WTC11 (cell line): ENCODE data around the gene POLD4. TPM values are rescaled to one million over a fixed set of nuclear protein-coding genes. Genes with fewer than 3 reads are reported as not detected.

Experiments used
- ATAC-seq: fragments of 200-7000 bp; cut with Tn5 transposase; 2 replicates; pipeline ENCODE4 v1.10.0; 2021; ENCODE audit warnings: mild to moderate bottlenecking, moderate library complexity
- CTCF ChIA-PET: fragments of 300-600 bp; sonication (Branson Sonifier 250); formaldehyde crosslinking; loops from one replicate; lab custom pipeline; 2021; ENCODE audit warnings: antibody characterized with exemption; lab: Charles Lee
- POLR2A ChIA-PET: fragments of 350-600 bp; sonication (Branson Sonifier 250); formaldehyde crosslinking; loops from one replicate; lab custom pipeline; 2021; ENCODE audit warnings: antibody characterized with exemption; lab: Charles Lee
- DNase-seq: peaks from one replicate; pipeline ENCODE4 v3.0.0; 2021; ENCODE audit warnings: low spot score
- H3K27ac Mint-ChIP-seq: 2 replicates; pipeline ENCODE4 v1.8.0; 2021; ENCODE audit warnings: mixed read lengths
- H3K27me3 Mint-ChIP-seq: 2 replicates; pipeline ENCODE4 v1.8.0; 2021; ENCODE audit warnings: low read depth, mild to moderate bottlenecking, moderate library complexity, mixed read lengths
- H3K36me3 Mint-ChIP-seq: 2 replicates; pipeline ENCODE4 v1.8.0; 2021; ENCODE audit warnings: mixed read lengths
- H3K4me1 Mint-ChIP-seq: 2 replicates; pipeline ENCODE4 v1.8.0; 2022; ENCODE audit warnings: mixed read lengths
- H3K4me3 Mint-ChIP-seq: 2 replicates; pipeline ENCODE4 v1.8.0; 2021; ENCODE audit warnings: mild to moderate bottlenecking, moderate library complexity, mixed read lengths
- H3K9me3 Mint-ChIP-seq: 2 replicates; pipeline ENCODE4 v1.8.0; 2021; ENCODE audit warnings: mixed read lengths
- CBFB ChIP-seq: sonication (generic); formaldehyde crosslinking; IDR thresholded peaks from 2 replicates; pipeline ENCODE4 v1.8.1; 2022; ENCODE audit warnings: mild to moderate bottlenecking, low read depth, missing genetic modification reagents
- CREB1 ChIP-seq: sonication (generic); formaldehyde crosslinking; IDR thresholded peaks from 2 replicates; pipeline ENCODE4 v1.8.0; 2023; ENCODE audit warnings: mild to moderate bottlenecking, missing genetic modification reagents
- EMX1 ChIP-seq: fragments of 250-450 bp; sonication (Bioruptor Pico); IDR thresholded peaks from 2 replicates; pipeline ENCODE4 v1.8.0; 2021; ENCODE audit warnings: mild to moderate bottlenecking
- ESRRA ChIP-seq: sonication (generic); formaldehyde crosslinking; IDR thresholded peaks from 2 replicates; pipeline ENCODE4 v1.8.1; 2022; ENCODE audit warnings: mild to moderate bottlenecking, missing genetic modification reagents, borderline replicate concordance
- FOXK1 ChIP-seq: sonication (generic); formaldehyde crosslinking; IDR thresholded peaks from 2 replicates; pipeline ENCODE4 v1.8.0; 2022; ENCODE audit warnings: mild to moderate bottlenecking, moderate library complexity, missing genetic modification reagents
- GABPB1 ChIP-seq: sonication (generic); formaldehyde crosslinking; IDR thresholded peaks from 2 replicates; pipeline ENCODE4 v1.8.1; 2023; ENCODE audit warnings: mild to moderate bottlenecking, missing genetic modification reagents
- IRF2 ChIP-seq: sonication (generic); formaldehyde crosslinking; IDR thresholded peaks from 2 replicates; pipeline ENCODE4 v1.8.0; 2022; ENCODE audit warnings: low read depth, missing genetic modification reagents, borderline replicate concordance
- MXD4 ChIP-seq: fragments of 250-450 bp; sonication (Bioruptor Pico); IDR thresholded peaks from 2 replicates; pipeline ENCODE4 v1.8.0; 2021; ENCODE audit warnings: mild to moderate bottlenecking, moderate library complexity, borderline replicate concordance
- NR2C2 ChIP-seq: sonication (generic); formaldehyde crosslinking; IDR thresholded peaks from 2 replicates; pipeline ENCODE4 v1.8.0; 2022; ENCODE audit warnings: mild to moderate bottlenecking, missing genetic modification reagents
- PRRX2 ChIP-seq: fragments of 250-450 bp; sonication (Bioruptor Pico); IDR thresholded peaks from 2 replicates; pipeline ENCODE4 v1.8.0; 2021; ENCODE audit warnings: mild to moderate bottlenecking
- RORB ChIP-seq: fragments of 250-450 bp; sonication (Bioruptor Pico); IDR thresholded peaks from 2 replicates; pipeline ENCODE4 v1.9.0; 2021; ENCODE audit warnings: mild to moderate bottlenecking
- ZNF138 ChIP-seq: sonication (generic); formaldehyde crosslinking; conservative IDR thresholded peaks from 2 replicates; pipeline ENCODE4 v1.8.1; 2022; ENCODE audit warnings: mild to moderate bottlenecking, moderate library complexity, missing genetic modification reagents
- ZNF263 ChIP-seq: sonication (generic); formaldehyde crosslinking; IDR thresholded peaks from 2 replicates; pipeline ENCODE4 v1.8.1; 2022; ENCODE audit warnings: low read depth, mild to moderate bottlenecking, moderate library complexity, missing genetic modification reagents
- ZNF317 ChIP-seq: sonication (generic); formaldehyde crosslinking; IDR thresholded peaks from 2 replicates; pipeline ENCODE4 v1.8.1; 2023; ENCODE audit warnings: low read depth, mild to moderate bottlenecking, moderate library complexity, missing genetic modification reagents, borderline replicate concordance
- ZNF416 ChIP-seq: fragments of 250-450 bp; sonication (Bioruptor Pico); IDR thresholded peaks from 2 replicates; pipeline ENCODE4 v1.9.0; 2021; ENCODE audit warnings: mild to moderate bottlenecking, inconsistent platforms
- total RNA-seq: library from RNA; stranded (reverse); gene quantifications from 3 replicates; pipeline ENCODE4 v1.2.3, GENCODE V29; 2021
- TF ChIP-seq, protein P1 (sequence below): sonication (generic); formaldehyde crosslinking; IDR thresholded peaks from 2 replicates; pipeline ENCODE4 v1.8.1; 2023; ENCODE audit warnings: mild to moderate bottlenecking, missing genetic modification reagents
- TF ChIP-seq, protein P2 (sequence below): sonication (generic); formaldehyde crosslinking; IDR thresholded peaks from 2 replicates; pipeline ENCODE4 v1.8.0; 2023; ENCODE audit warnings: mild to moderate bottlenecking, missing genetic modification reagents
- TF ChIP-seq, protein P3 (sequence below): fragments of 250-450 bp; sonication (Bioruptor Pico); conservative IDR thresholded peaks from 2 replicates; pipeline ENCODE4 v1.9.0; 2021; ENCODE audit warnings: mild to moderate bottlenecking
- TF ChIP-seq, protein P4 (sequence below): sonication (generic); formaldehyde crosslinking; IDR thresholded peaks from 2 replicates; pipeline ENCODE4 v1.8.1; 2022; ENCODE audit warnings: mild to moderate bottlenecking, missing genetic modification reagents, moderate library complexity, borderline replicate concordance
- TF ChIP-seq, protein P5 (sequence below): sonication (generic); formaldehyde crosslinking; conservative IDR thresholded peaks from 2 replicates; pipeline ENCODE4 v1.8.1; 2023; ENCODE audit warnings: mild to moderate bottlenecking, low read depth, missing genetic modification reagents, moderate library complexity
- TF ChIP-seq, protein P6 (sequence below): sonication (generic); formaldehyde crosslinking; IDR thresholded peaks from 2 replicates; pipeline ENCODE4 v1.8.1; 2023; ENCODE audit warnings: mild to moderate bottlenecking, missing genetic modification reagents, moderate library complexity

The POLD4 gene
- total RNA-seq, 1 experiment from 2014 or later, result 30.3 TPM

DNA sequence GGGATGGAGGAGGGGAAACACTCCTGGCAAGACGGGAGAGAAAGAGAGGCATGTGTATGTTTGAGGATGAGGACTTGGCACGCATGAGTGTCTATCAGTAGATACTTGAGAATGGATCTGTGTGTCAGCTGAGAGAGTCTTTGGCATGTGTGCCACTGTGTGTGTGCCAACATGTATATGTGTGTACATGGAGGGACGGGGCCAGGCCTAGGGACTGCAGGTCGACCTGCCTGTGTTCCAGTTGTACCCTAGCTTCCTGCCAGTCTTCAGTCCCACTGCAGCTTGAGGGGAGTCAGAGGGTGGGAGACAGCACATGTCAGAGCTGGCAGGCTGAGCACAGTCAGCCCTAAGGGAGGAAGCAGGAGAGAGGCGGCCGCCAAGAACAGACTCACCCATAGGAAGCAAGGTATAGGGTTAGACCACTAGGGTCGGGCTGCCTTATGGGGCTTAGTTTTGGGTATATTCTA, 14.4 kb upstream of the POLD4 start:
- H3K27me3 Mint-ChIP-seq, result peaks cover 74% of the 10 kb centered on the region
- TF ChIP-seq, protein P1, sequence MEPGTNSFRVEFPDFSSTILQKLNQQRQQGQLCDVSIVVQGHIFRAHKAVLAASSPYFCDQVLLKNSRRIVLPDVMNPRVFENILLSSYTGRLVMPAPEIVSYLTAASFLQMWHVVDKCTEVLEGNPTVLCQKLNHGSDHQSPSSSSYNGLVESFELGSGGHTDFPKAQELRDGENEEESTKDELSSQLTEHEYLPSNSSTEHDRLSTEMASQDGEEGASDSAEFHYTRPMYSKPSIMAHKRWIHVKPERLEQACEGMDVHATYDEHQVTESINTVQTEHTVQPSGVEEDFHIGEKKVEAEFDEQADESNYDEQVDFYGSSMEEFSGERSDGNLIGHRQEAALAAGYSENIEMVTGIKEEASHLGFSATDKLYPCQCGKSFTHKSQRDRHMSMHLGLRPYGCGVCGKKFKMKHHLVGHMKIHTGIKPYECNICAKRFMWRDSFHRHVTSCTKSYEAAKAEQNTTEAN (CRISPR knock-in tag), result no peak
- TF ChIP-seq, protein P2, sequence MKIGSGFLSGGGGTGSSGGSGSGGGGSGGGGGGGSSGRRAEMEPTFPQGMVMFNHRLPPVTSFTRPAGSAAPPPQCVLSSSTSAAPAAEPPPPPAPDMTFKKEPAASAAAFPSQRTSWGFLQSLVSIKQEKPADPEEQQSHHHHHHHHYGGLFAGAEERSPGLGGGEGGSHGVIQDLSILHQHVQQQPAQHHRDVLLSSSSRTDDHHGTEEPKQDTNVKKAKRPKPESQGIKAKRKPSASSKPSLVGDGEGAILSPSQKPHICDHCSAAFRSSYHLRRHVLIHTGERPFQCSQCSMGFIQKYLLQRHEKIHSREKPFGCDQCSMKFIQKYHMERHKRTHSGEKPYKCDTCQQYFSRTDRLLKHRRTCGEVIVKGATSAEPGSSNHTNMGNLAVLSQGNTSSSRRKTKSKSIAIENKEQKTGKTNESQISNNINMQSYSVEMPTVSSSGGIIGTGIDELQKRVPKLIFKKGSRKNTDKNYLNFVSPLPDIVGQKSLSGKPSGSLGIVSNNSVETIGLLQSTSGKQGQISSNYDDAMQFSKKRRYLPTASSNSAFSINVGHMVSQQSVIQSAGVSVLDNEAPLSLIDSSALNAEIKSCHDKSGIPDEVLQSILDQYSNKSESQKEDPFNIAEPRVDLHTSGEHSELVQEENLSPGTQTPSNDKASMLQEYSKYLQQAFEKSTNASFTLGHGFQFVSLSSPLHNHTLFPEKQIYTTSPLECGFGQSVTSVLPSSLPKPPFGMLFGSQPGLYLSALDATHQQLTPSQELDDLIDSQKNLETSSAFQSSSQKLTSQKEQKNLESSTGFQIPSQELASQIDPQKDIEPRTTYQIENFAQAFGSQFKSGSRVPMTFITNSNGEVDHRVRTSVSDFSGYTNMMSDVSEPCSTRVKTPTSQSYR (CRISPR knock-in tag), result no peak
- TF ChIP-seq ZNF317 (no peak), MXD4 (no peak), RORB (CRISPR knock-in tag) (no peak)
- TF ChIP-seq, all 79 proteins: peak for 0
- Mint-ChIP-seq H3K4me1 (peaks cover 33% of the 10 kb centered on the region), H3K4me3 (no peak overlapping the region), H3K36me3 (no peaks in the 10 kb centered on the region), H3K27ac (peak overlapping the region; percentile 19; the same call in 1 of the 2 replicates), H3K9me3 (no peaks in the 10 kb centered on the region)
- DNase-seq (no peak), ATAC-seq (no peak)
- CTCF ChIA-PET, result interaction anchor here (25.7 kb wide), 1 partner anchor 14 kb away, joined by 842 read pairs; the partner anchor contains the start of gene POLD4
- POLR2A ChIA-PET, result no interaction called here

DNA sequence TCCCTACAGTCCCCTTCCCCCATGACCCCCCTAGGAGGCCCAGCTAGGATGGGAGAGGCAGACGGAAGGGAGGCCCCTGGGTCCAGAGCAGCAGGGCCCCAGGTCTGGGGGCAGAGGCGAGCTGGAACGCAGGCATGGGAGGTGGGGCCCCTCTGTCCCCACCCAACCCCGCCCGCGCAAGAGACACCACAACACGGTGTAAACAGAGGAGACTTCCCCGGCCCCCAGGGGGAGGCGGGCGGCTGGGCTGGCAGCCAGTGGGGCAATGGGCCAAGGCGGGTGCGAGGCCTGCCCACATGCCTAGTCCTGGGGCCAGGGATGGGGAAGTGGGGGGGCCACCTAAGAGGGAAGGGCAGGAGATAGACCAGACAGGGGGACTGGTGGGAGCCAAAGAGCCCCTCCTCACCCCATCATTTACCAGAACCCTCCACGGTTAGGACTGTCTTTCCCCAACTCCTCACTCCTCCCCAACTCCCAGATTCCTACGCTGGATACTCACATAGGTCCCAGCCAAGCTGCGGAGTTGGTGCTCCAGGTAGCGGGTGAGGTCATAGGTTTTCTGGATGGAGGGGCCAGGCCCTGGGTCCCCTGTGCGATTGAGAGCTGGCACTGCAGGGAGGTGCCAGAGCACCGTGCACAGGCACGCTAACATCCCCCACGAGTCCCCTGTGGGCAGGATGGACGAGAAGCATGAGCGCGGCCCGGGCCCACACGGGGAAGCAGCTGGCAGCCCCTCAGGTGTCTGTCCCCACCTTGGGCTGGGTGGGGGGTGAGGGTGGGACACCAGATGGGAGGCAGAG, 13.8 kb upstream of the POLD4 start:
- Mint-ChIP-seq H3K4me3 (no peak overlapping the region), H3K27ac (no peak overlapping the region), H3K4me1 (peaks cover 33% of the 10 kb centered on the region), H3K36me3 (no peaks in the 10 kb centered on the region), H3K27me3 (peaks cover 79% of the 10 kb centered on the region), H3K9me3 (no peaks in the 10 kb centered on the region)
- ATAC-seq (no peak), DNase-seq (no peak)
- CTCF ChIA-PET, result interaction anchor here (25.7 kb wide), 1 partner anchor 14 kb away, joined by 842 read pairs; the partner anchor contains the start of gene POLD4
- POLR2A ChIA-PET, result no interaction called here
- TF ChIP-seq, protein P3, sequence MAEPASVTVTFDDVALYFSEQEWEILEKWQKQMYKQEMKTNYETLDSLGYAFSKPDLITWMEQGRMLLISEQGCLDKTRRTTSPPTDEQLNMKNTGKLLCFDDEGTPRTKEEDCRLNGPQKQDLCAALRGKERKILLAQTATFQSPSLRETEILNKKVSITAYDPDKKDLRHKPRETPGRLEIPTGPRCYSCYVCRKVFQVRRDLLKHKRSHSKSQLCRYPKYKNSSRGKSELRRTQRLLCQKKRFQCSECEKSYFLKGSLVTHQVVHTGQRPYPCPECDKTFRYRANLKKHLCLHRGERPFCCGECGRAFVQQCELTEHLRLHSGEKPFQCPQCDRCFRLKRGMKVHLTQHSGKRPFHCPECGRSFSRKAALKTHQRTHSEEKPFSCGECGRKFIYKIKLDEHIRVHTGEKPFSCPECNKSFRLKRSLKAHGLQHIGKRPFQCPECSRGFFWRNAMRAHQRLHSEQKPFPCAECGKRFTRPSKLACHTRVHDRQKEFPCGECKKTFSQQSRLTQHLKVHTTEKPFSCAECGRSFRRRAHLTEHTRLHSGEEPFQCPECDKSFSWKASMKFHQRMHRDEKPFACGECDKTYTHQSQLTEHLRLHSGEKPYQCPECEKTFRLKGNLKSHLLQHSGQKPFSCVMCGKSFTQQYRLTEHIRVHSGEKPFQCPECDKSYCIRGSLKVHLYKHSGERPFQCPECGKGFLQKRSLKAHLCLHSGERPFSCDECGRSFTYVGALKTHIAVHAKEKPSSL (CRISPR knock-in tag), result no peak
- no peak for TF ChIP-seq ESRRA (CRISPR knock-in tag)
- TF ChIP-seq NR2C2 (CRISPR knock-in tag), result no peak
- no peak for TF ChIP-seq IRF2
- no peak for TF ChIP-seq PRRX2 (CRISPR knock-in tag)
- no peak for TF ChIP-seq ZNF138 (CRISPR knock-in tag)
- TF ChIP-seq, protein P4, sequence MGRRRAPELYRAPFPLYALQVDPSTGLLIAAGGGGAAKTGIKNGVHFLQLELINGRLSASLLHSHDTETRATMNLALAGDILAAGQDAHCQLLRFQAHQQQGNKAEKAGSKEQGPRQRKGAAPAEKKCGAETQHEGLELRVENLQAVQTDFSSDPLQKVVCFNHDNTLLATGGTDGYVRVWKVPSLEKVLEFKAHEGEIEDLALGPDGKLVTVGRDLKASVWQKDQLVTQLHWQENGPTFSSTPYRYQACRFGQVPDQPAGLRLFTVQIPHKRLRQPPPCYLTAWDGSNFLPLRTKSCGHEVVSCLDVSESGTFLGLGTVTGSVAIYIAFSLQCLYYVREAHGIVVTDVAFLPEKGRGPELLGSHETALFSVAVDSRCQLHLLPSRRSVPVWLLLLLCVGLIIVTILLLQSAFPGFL (CRISPR knock-in tag), result no peak
- no peak for TF ChIP-seq CREB1 (CRISPR knock-in tag)
- no peak for TF ChIP-seq ZNF263
- TF ChIP-seq, protein P5, sequence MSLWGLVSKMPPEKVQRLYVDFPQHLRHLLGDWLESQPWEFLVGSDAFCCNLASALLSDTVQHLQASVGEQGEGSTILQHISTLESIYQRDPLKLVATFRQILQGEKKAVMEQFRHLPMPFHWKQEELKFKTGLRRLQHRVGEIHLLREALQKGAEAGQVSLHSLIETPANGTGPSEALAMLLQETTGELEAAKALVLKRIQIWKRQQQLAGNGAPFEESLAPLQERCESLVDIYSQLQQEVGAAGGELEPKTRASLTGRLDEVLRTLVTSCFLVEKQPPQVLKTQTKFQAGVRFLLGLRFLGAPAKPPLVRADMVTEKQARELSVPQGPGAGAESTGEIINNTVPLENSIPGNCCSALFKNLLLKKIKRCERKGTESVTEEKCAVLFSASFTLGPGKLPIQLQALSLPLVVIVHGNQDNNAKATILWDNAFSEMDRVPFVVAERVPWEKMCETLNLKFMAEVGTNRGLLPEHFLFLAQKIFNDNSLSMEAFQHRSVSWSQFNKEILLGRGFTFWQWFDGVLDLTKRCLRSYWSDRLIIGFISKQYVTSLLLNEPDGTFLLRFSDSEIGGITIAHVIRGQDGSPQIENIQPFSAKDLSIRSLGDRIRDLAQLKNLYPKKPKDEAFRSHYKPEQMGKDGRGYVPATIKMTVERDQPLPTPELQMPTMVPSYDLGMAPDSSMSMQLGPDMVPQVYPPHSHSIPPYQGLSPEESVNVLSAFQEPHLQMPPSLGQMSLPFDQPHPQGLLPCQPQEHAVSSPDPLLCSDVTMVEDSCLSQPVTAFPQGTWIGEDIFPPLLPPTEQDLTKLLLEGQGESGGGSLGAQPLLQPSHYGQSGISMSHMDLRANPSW (CRISPR knock-in tag), result no peak
- TF ChIP-seq FOXK1, result no peak
- no peak for TF ChIP-seq ZNF416
- TF ChIP-seq, protein P6, sequence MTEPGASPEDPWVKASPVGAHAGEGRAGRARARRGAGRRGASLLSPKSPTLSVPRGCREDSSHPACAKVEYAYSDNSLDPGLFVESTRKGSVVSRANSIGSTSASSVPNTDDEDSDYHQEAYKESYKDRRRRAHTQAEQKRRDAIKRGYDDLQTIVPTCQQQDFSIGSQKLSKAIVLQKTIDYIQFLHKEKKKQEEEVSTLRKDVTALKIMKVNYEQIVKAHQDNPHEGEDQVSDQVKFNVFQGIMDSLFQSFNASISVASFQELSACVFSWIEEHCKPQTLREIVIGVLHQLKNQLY, result no peak
- no peak for TF ChIP-seq ZNF317
- TF ChIP-seq GABPB1 (CRISPR knock-in tag), result no peak
- no peak for TF ChIP-seq EMX1
- no peak for TF ChIP-seq CBFB (CRISPR knock-in tag)
